Measurements from ENCODE around the gene TMEM114. TPM values are rescaled to one million over a fixed set of nuclear protein-coding genes. Genes with fewer than 3 reads are reported as not detected.

Gene TMEM114
- total and polyA plus RNA-seq, 8 donors = not detected

- Histone ChIP-seq H3K9me3 (no peaks in the 10 kb centered on the region), H3K4me1 (peaks cover 7 to 33% (median 25%) of the 10 kb centered on the region in 4 donors), H3K36me3 (peaks cover 20 to 34% (median 26%) of the 10 kb centered on the region in 4 donors), H3K4me3 (peak overlapping the region; percentile 75 to 97 (median 88)), H3K27ac (peak overlapping the region in 3 of 5 donors; percentile 88 to 92 (median 88)), H3K27me3 (peaks cover 0 to 8% (median 0%) of the 10 kb centered on the region in 3 donors)
- TF ChIP-seq POLR2A (IDR thresholded peaks at IDR 0.05) (no peak), EP300 (IDR thresholded peaks at IDR 0.05) (no peak), POLR2AphosphoS5 (IDR thresholded peaks at IDR 0.05) (no peak), CTCF (IDR thresholded peaks at IDR 0.05) (no peak)
- intact Hi-C loops (cut with DNase I; ENCODE audit: low total_unique reads) = no loop called here
- WGBS, 5 donors = 1 to 5% (median 4%) methylated on average over 4 of the region's 4 CpGs
- no peak for DNase-seq
These were observed 32.0 kb upstream of the TMEM114 start for GRCh38 chr16:8622315-8622656.

- Histone ChIP-seq H3K36me3 (peaks cover 15 to 29% (median 21%) of the 10 kb centered on the region in 4 donors), H3K4me1 (peaks cover 7 to 33% (median 25%) of the 10 kb centered on the region in 4 donors), H3K9me3 (no peaks in the 10 kb centered on the region), H3K27me3 (peaks cover 0 to 8% (median 0%) of the 10 kb centered on the region in 3 donors), H3K4me3 (peak within 1 kb of the TSS; percentile 75 to 97 (median 88)), H3K27ac (peak within 1 kb of the TSS; percentile 81 to 92 (median 88))
- DNase-seq = peak; percentile 95 to 98
- intact Hi-C loops (cut with DNase I; ENCODE audit: low total_unique reads) = no loop called here
- 0 to 1% (median 1%) methylated on average over 29 to 51 of the region's 51 CpGs for WGBS, 5 donors
- TF ChIP-seq POLR2AphosphoS5 (IDR thresholded peaks at IDR 0.05) = peak; percentile 69 to 90 (median 70)
- peak in 1 of 4 donors; percentile 37 for TF ChIP-seq POLR2A (IDR thresholded peaks at IDR 0.05)
- TF ChIP-seq CTCF (IDR thresholded peaks at IDR 0.05) = no peak
- no peak for TF ChIP-seq EP300 (IDR thresholded peaks at IDR 0.05)
These were observed 31.4 kb upstream of the TMEM114 start, which contains the start of gene METTL22 for GRCh38 chr16:8621572-8622314. Gene METTL22, plus strand, starts transcription at chr16:8621698. Its CDS starts 3,968 bp downstream, at chr16:8625666.

GRCh38 chr16:8621222-8621571 is 30.9 kb upstream of the TMEM114 start:
- WGBS, 5 donors = 16 to 28% (median 19%) methylated on average over 9 to 12 of the region's 12 CpGs
- peaks cover 0 to 8% (median 0%) of the 10 kb centered on the region in 3 donors for H3K27me3 ChIP-seq
- intact Hi-C loops (cut with DNase I; ENCODE audit: low total_unique reads) = no loop called here
- no peak for TF ChIP-seq EP300 (IDR thresholded peaks at IDR 0.05)
- no peak for TF ChIP-seq POLR2A (IDR thresholded peaks at IDR 0.05)
- no peak for TF ChIP-seq CTCF (IDR thresholded peaks at IDR 0.05)
- no peak for TF ChIP-seq POLR2AphosphoS5 (IDR thresholded peaks at IDR 0.05)
- peaks cover 7 to 33% (median 25%) of the 10 kb centered on the region in 4 donors for H3K4me1 ChIP-seq
- H3K4me3 ChIP-seq = peak overlapping the region; percentile 75 to 97 (median 88)
- peaks cover 10 to 23% (median 15%) of the 10 kb centered on the region in 4 donors for H3K36me3 ChIP-seq
- peak overlapping the region in 4 of 5 donors; percentile 81 to 92 (median 88) for H3K27ac ChIP-seq
- H3K9me3 ChIP-seq = no peaks in the 10 kb centered on the region
- DNase-seq = no peak

GRCh38 chr16:8620535-8620934 is 30.2 kb upstream of the TMEM114 start:
- intact Hi-C loops (cut with DNase I; ENCODE audit: low total_unique reads) = no loop called here
- H3K4me3 ChIP-seq = no peak overlapping the region
- H3K27ac ChIP-seq = no peak overlapping the region
- TF ChIP-seq POLR2A (IDR thresholded peaks at IDR 0.05) (no peak), EP300 (IDR thresholded peaks at IDR 0.05) (no peak), CTCF (IDR thresholded peaks at IDR 0.05) (no peak), POLR2AphosphoS5 (IDR thresholded peaks at IDR 0.05) (no peak)
- H3K4me1 ChIP-seq = peaks cover 7 to 33% (median 25%) of the 10 kb centered on the region in 4 donors
- no peaks in the 10 kb centered on the region for H3K9me3 ChIP-seq
- 58 to 79% (median 66%) methylated on average over 6 of the region's 6 CpGs for WGBS, 5 donors
- H3K27me3 ChIP-seq = peaks cover 0 to 8% (median 0%) of the 10 kb centered on the region in 3 donors
- no peak for DNase-seq
- peaks cover 4 to 17% (median 9%) of the 10 kb centered on the region in 4 donors for H3K36me3 ChIP-seq

All from stomach (tissue), 9 donors.